GM12878 (cell line): ENCODE data around the gene EBF3. TPM values are rescaled to one million over a fixed set of nuclear protein-coding genes. Genes with fewer than 3 reads are reported as not detected.

ENCODE experiments used
- ATAC-seq: fragments of 200-7000 bp; cut with Tn5 transposase; 3 replicates; pipeline ENCODE4 v1.9.1; 2020; ENCODE audit warnings: mild to moderate bottlenecking, moderate library complexity
- BruUV-seq: library from RNA; stranded (reverse); fragments of 400-500 nt; replicated peaks from 2 replicates; lab custom pipeline; 2021; lab: Mats Ljungman, UMichigan
- CTCF ChIA-PET: fragments of 300-600 bp; sonication (Branson Sonifier 250); formaldehyde crosslinking; extraction: SDS; loops from one replicate; lab custom pipeline; 2021; ENCODE audit warnings: inconsistent platforms; lab: Yijun Ruan, JAX
- POLR2A ChIA-PET: fragments of 350-600 bp; formaldehyde crosslinking; extraction: SDS; loops from one replicate; lab custom pipeline; 2021; ENCODE audit warnings: inconsistent platforms; lab: Charles Lee
- RAD21 ChIA-PET: fragments of 300-600 bp; sonication (Branson Sonifier 250); formaldehyde crosslinking; loops from one replicate; lab custom pipeline; 2023; ENCODE audit warnings: antibody characterized with exemption; ENCODE audit not compliant: unreplicated experiment; lab: Charles Lee
- SMC1A ChIA-PET: fragments of 300-600 bp; sonication (Branson Sonifier 250); formaldehyde crosslinking; loops from one replicate; lab custom pipeline; 2023; ENCODE audit not compliant: unreplicated experiment, uncharacterized antibody; lab: Charles Lee
- DNase-seq: peaks from one replicate; pipeline ENCODE4 v3.0.0-alpha.2; 2011; ENCODE audit warnings: low read depth, low spot score
- FAIRE-seq: peaks from 3 replicates; lab custom pipeline; 2011; peaks lifted over from hg19 to GRCh38; lab: Jason Lieb, UNC
- H2AFZ ChIP-seq: 2 replicates; pipeline ENCODE4 v1.6.0; 2011; ENCODE audit warnings: low read depth, low read length, control low read depth; ENCODE audit not compliant: control insufficient read depth
- H3K27ac ChIP-seq: 2 replicates; pipeline ENCODE4 v1.5.1; 2011; ENCODE audit warnings: control low read depth; ENCODE audit not compliant: control insufficient read depth, insufficient read depth
- H3K27me3 ChIP-seq, 2 experiments: replicated peaks in 1 of 2; 2 replicates each; pipeline versions ENCODE4 v1.6.0 to v1.6.1; 2011; ENCODE audit warnings: low read length in 1 of 2; ENCODE audit not compliant: control insufficient read depth in 2 of 2, insufficient read depth in 2 of 2
- H3K36me3 ChIP-seq, 2 experiments: 2 replicates each; pipeline ENCODE4 v1.5.1; 2011; ENCODE audit warnings: low read length in 1 of 2; ENCODE audit not compliant: control insufficient read depth in 2 of 2, insufficient read depth in 2 of 2
- H3K4me1 ChIP-seq: 2 replicates; pipeline ENCODE4 v1.6.1; 2011; ENCODE audit warnings: mild to moderate bottlenecking, low read length, moderate library complexity, mixed read lengths; ENCODE audit not compliant: control insufficient read depth, insufficient read depth
- H3K4me2 ChIP-seq: 2 replicates; pipeline ENCODE4 v1.6.0; 2011; ENCODE audit warnings: control low read depth; ENCODE audit not compliant: control insufficient read depth, insufficient read depth
- H3K4me3 ChIP-seq: fragments of 200-600 bp; sonication (generic); 2 replicates; pipeline ENCODE4 v1.5.1; 2016
- H3K79me2 ChIP-seq: 2 replicates; pipeline ENCODE4 v1.6.0; 2011; ENCODE audit warnings: low read length; ENCODE audit not compliant: control insufficient read depth, insufficient read depth
- H3K9ac ChIP-seq: 2 replicates; pipeline ENCODE4 v1.8.0; 2011; ENCODE audit warnings: low read length, control low read depth, mixed read lengths; ENCODE audit not compliant: control insufficient read depth, insufficient read depth
- H3K9me3 ChIP-seq: replicated peaks from 3 replicates; pipeline ENCODE4 v1.5.1; 2011; ENCODE audit warnings: mild to moderate bottlenecking, low read length; ENCODE audit not compliant: control insufficient read depth, insufficient read depth
- H4K20me1 ChIP-seq: 2 replicates; pipeline ENCODE4 v1.6.0; 2011; ENCODE audit not compliant: control insufficient read depth, insufficient read depth
- BCL11A ChIP-seq: IDR thresholded peaks from 2 replicates; pipeline ENCODE4 v1.6.1; 2011; ENCODE audit warnings: low read depth, low read length
- BHLHE40 ChIP-seq, 2 experiments: fragments of 450-650 bp in 1 of 2; IDR thresholded peaks; 2 replicates each; pipeline ENCODE4 v1.6.1; 2011 to 2017; ENCODE audit warnings: low read depth in 2 of 2, borderline replicate concordance in 1 of 2, improper control_type of control experiment in 1 of 2, low read length in 1 of 2, mild to moderate bottlenecking in 1 of 2
- ETV6 ChIP-seq, 2 experiments: fragments of 450-650 bp in 1 of 2; IDR thresholded peaks in 1 of 2; conservative IDR thresholded peaks in 1 of 2; 2 replicates each; pipeline ENCODE4 v1.6.1; 2014; ENCODE audit warnings: antibody characterized with exemption in 1 of 2, borderline replicate concordance in 1 of 2, low read depth in 1 of 2, mild to moderate bottlenecking in 1 of 2, moderate library complexity in 1 of 2
- FOS ChIP-seq: IDR thresholded peaks from 3 replicates; pipeline ENCODE4 v1.6.1; 2011; ENCODE audit warnings: borderline replicate concordance; ENCODE audit not compliant: insufficient read length; ENCODE audit errors: extremely low read depth
- PAX5 ChIP-seq: IDR thresholded peaks from 2 replicates; pipeline ENCODE4 v1.6.1; 2011; ENCODE audit warnings: low read depth, low read length, borderline replicate concordance
- POLR2AphosphoS5 ChIP-seq: IDR thresholded peaks from 2 replicates; pipeline ENCODE4 v1.6.1; 2011; ENCODE audit warnings: mild to moderate bottlenecking, low read length, inconsistent platforms
- SIN3A ChIP-seq: IDR thresholded peaks from 2 replicates; pipeline ENCODE4 v1.6.1; 2012; ENCODE audit warnings: low read depth, low read length, improper control_type of control experiment
- STAT1 ChIP-seq: fragments of 450-650 bp; conservative IDR thresholded peaks from 2 replicates; pipeline ENCODE4 v1.6.1; 2014; ENCODE audit warnings: antibody characterized with exemption, mild to moderate bottlenecking
- TCF7 ChIP-seq: IDR thresholded peaks from 2 replicates; pipeline ENCODE4 v1.6.1; 2014; ENCODE audit warnings: antibody characterized with exemption, borderline replicate concordance
- WGBS: methylation state at CpG from one replicate; pipeline ENCODE4 v1.1.6; 2016; ENCODE audit warnings: low lambda C conversion rate; ENCODE audit not compliant: insufficient replicate concordance, insufficient coverage; ENCODE audit errors: missing lambda C conversion rate; 5-methylcytosine and 5-hydroxymethylcytosine counted together
- in situ Hi-C: fragments of 300-500 bp; cut with MboI; formaldehyde crosslinking; loops from 9 replicates; pipeline ENCODE4 v1.14.3; 2018; ENCODE audit warnings: mixed read lengths
- intact Hi-C: fragments of 100-400 bp; cut with micrococcal nuclease; formaldehyde crosslinking; loops from one replicate; pipeline ENCODE4 v1.14.2; 2022; ENCODE audit not compliant: unreplicated experiment
- polyA plus RNA-seq, 11 experiments: library from polyadenylated mRNA; depleted of rRNA in 4 of 11; unstranded in 6 of 11; stranded (reverse) in 5 of 11; fragments of >200 nt; fragmentation: Nextera tagmentation in 4 of 11; fragmentation: Illumina TruSeq in 1 of 11; extraction: Ambion mirVana in 4 of 11; extraction: Trizol in 1 of 11; gene quantifications; 1 replicate in 1 of 11; 2 replicates in 10 of 11; pipeline versions ENCODE4 v1.2.1 to v1.2.3, GENCODE V29; 2011 to 2016; ENCODE audit warnings: inconsistent platforms in 2 of 11, missing spikeins in 2 of 11, low read depth in 1 of 11
- total RNA-seq, 4 experiments: library from RNA; depleted of rRNA in 3 of 4; stranded (reverse); fragments of >200 nt in 3 of 4; fragmentation: Illumina TruSeq in 1 of 4; extraction: Trizol in 1 of 4; gene quantifications; 2 replicates each; pipeline versions ENCODE4 v1.2.1 to v1.2.3, GENCODE V29; 2013 to 2021
- TF ChIP-seq, protein P1 (sequence below), 3 experiments: IDR thresholded peaks in 2 of 3; conservative IDR thresholded peaks in 1 of 3; 2 replicates each; pipeline ENCODE4 v1.5.1; 2011; ENCODE audit warnings: low read depth in 3 of 3, low read length in 3 of 3, mild to moderate bottlenecking in 3 of 3, control low read depth in 2 of 3, moderate library complexity in 2 of 3, inconsistent platforms in 1 of 3, mixed read lengths in 1 of 3; ENCODE audit not compliant: control insufficient read depth in 2 of 3, insufficient read depth in 1 of 3; ENCODE audit errors: extremely low read depth in 1 of 3
- TF ChIP-seq, protein P2 (sequence below): IDR thresholded peaks from 2 replicates; pipeline ENCODE4 v1.6.1; 2011; ENCODE audit warnings: borderline replicate concordance, low read depth, mild to moderate bottlenecking, moderate library complexity, mixed read lengths, low read length; ENCODE audit not compliant: insufficient read depth; ENCODE audit errors: extremely low read length
- TF ChIP-seq, protein P3 (sequence below): fragments of 150-350 bp; IDR thresholded peaks from 2 replicates; pipeline ENCODE4 v1.6.1; 2014; ENCODE audit warnings: mild to moderate bottlenecking, low read depth, low read length
- TF ChIP-seq, protein P4 (sequence below): fragments of 450-650 bp; formaldehyde crosslinking; IDR thresholded peaks from 2 replicates; pipeline ENCODE4 v1.4.0; 2020; ENCODE audit warnings: mild to moderate bottlenecking, moderate library complexity

The EBF3 gene
- total and polyA plus RNA-seq, 10 of the 15 experiments (the other 5 are each of a cell fraction or from before 2014, with no cell fraction given), result not detected

DNA sequence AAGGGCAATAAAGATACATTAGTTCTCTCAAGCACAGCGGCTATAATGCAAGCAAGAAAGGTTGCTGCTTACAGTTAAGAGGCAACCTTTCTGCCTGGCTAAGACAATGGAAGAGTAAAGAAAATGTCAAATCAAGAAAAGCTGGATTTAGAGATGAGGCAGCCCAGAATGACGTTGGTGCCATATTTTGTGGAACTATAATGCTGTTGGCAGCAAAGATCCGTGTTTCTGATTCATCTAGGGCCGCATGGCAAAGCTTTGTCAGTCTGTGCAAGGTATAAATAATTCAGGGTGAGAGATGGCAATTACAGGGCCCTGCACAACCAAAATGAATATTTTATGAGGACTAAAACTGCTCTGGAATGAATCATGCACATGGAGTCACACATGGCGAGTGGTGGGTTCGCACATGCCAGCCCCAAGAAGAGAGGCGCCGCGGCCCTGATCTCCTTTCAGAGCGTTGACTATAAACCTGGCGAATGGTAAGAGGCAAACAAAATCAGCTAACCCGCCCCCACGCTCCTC, 76.6 kb downstream of the EBF3 start:
- no peaks in the 10 kb centered on the region for H3K36me3 ChIP-seq
- CTCF ChIA-PET, result no interaction called here
- no TSS peak for BruUV-seq
- no peak overlapping the region for H2AFZ ChIP-seq
- no peak overlapping the region for H3K4me2 ChIP-seq
- 58% methylated on average over 13 of the region's 13 CpGs for WGBS
- DNase-seq (no peak), FAIRE-seq (no peak), ATAC-seq (no peak)
- SMC1A ChIA-PET, result no interaction called here
- H3K4me1 ChIP-seq, result no peaks in the 10 kb centered on the region
- intact Hi-C loops, result loop anchor here (5.0 kb wide), 2 partner anchors 220 to 240 kb away; no protein-coding TSS in a partner anchor
- no peak overlapping the region for H3K9ac ChIP-seq
- H3K79me2 ChIP-seq, result no peaks in the 10 kb centered on the region
- RAD21 ChIA-PET, result no interaction called here
- POLR2A ChIA-PET, result no interaction called here
- H3K9me3 ChIP-seq, result no peaks in the 10 kb centered on the region
- no peaks in the 10 kb centered on the region for H3K27me3 ChIP-seq
- no peak overlapping the region for H3K27ac ChIP-seq
- H4K20me1 ChIP-seq, result no peaks in the 10 kb centered on the region
- H3K4me3 ChIP-seq, result no peak overlapping the region
- TF ChIP-seq, protein P1, sequence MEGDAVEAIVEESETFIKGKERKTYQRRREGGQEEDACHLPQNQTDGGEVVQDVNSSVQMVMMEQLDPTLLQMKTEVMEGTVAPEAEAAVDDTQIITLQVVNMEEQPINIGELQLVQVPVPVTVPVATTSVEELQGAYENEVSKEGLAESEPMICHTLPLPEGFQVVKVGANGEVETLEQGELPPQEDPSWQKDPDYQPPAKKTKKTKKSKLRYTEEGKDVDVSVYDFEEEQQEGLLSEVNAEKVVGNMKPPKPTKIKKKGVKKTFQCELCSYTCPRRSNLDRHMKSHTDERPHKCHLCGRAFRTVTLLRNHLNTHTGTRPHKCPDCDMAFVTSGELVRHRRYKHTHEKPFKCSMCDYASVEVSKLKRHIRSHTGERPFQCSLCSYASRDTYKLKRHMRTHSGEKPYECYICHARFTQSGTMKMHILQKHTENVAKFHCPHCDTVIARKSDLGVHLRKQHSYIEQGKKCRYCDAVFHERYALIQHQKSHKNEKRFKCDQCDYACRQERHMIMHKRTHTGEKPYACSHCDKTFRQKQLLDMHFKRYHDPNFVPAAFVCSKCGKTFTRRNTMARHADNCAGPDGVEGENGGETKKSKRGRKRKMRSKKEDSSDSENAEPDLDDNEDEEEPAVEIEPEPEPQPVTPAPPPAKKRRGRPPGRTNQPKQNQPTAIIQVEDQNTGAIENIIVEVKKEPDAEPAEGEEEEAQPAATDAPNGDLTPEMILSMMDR (IDR thresholded peaks at IDR 0.05 in 2 of 3, conservative IDR thresholded peaks at IDR 0.05 in 1 of 3; ENCODE audit: control insufficient read depth in 2 of 3, extremely low read depth in 1 of 3, insufficient read depth in 1 of 3, low read depth in 3 of 3, low read length in 3 of 3), result no peak
- no peak for TF ChIP-seq TCF7
- TF ChIP-seq, protein P2, sequence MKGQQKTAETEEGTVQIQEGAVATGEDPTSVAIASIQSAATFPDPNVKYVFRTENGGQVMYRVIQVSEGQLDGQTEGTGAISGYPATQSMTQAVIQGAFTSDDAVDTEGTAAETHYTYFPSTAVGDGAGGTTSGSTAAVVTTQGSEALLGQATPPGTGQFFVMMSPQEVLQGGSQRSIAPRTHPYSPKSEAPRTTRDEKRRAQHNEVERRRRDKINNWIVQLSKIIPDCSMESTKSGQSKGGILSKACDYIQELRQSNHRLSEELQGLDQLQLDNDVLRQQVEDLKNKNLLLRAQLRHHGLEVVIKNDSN, result no peak
- no peak for TF ChIP-seq ETV6 (conservative IDR thresholded peaks at IDR 0.05 in 1 of 2, IDR thresholded peaks at IDR 0.05 in 1 of 2; ENCODE audit: borderline replicate concordance in 1 of 2, low read depth in 1 of 2)
- no peak for TF ChIP-seq FOS
- no peak for TF ChIP-seq STAT1
- no peak for TF ChIP-seq BHLHE40 (IDR thresholded peaks at IDR 0.05; ENCODE audit: borderline replicate concordance in 1 of 2, low read depth in 2 of 2, low read length in 1 of 2)
- TF ChIP-seq POLR2AphosphoS5, result no peak
- no peak for TF ChIP-seq PAX5
- TF ChIP-seq SIN3A, result no peak
- TF ChIP-seq, protein P3, sequence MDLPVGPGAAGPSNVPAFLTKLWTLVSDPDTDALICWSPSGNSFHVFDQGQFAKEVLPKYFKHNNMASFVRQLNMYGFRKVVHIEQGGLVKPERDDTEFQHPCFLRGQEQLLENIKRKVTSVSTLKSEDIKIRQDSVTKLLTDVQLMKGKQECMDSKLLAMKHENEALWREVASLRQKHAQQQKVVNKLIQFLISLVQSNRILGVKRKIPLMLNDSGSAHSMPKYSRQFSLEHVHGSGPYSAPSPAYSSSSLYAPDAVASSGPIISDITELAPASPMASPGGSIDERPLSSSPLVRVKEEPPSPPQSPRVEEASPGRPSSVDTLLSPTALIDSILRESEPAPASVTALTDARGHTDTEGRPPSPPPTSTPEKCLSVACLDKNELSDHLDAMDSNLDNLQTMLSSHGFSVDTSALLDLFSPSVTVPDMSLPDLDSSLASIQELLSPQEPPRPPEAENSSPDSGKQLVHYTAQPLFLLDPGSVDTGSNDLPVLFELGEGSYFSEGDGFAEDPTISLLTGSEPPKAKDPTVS, result no peak
- TF ChIP-seq BCL11A, result no peak
- TF ChIP-seq, protein P4, sequence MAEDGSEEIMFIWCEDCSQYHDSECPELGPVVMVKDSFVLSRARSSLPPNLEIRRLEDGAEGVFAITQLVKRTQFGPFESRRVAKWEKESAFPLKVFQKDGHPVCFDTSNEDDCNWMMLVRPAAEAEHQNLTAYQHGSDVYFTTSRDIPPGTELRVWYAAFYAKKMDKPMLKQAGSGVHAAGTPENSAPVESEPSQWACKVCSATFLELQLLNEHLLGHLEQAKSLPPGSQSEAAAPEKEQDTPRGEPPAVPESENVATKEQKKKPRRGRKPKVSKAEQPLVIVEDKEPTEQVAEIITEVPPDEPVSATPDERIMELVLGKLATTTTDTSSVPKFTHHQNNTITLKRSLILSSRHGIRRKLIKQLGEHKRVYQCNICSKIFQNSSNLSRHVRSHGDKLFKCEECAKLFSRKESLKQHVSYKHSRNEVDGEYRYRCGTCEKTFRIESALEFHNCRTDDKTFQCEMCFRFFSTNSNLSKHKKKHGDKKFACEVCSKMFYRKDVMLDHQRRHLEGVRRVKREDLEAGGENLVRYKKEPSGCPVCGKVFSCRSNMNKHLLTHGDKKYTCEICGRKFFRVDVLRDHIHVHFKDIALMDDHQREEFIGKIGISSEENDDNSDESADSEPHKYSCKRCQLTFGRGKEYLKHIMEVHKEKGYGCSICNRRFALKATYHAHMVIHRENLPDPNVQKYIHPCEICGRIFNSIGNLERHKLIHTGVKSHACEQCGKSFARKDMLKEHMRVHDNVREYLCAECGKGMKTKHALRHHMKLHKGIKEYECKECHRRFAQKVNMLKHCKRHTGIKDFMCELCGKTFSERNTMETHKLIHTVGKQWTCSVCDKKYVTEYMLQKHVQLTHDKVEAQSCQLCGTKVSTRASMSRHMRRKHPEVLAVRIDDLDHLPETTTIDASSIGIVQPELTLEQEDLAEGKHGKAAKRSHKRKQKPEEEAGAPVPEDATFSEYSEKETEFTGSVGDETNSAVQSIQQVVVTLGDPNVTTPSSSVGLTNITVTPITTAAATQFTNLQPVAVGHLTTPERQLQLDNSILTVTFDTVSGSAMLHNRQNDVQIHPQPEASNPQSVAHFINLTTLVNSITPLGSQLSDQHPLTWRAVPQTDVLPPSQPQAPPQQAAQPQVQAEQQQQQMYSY (CRISPR knock-in tag), result no peak
- in situ Hi-C loops, result no loop called here
